ENCODE results near the gene LTA.

LTA gene

DNA sequence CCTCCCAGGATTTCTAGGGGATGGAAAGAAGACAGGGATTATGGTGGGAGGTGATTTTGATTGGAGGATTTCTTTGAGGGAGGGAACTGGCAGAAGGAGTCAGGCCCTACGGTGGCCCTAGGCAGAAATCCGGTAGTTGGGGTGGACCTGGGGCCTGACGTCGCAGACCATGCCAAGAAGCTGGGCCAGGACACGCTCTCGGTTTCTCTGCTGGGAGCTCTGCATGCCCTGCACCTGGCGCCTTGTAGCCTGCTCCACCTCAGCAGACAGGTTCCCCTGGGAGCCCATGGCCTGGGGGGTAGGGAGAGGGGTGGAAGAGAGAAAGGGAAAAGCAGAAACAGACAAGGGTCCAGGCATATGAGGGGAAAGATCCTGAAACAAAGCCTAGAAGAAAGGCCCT is 26.8 kb upstream of the LTA start:
- no peak for DNase-seq (ENCODE audit: low read depth)
- H3K4me3 ChIP-seq (ENCODE audit: low read depth, low read length), result no peak overlapping the region
- TF ChIP-seq, protein P1, sequence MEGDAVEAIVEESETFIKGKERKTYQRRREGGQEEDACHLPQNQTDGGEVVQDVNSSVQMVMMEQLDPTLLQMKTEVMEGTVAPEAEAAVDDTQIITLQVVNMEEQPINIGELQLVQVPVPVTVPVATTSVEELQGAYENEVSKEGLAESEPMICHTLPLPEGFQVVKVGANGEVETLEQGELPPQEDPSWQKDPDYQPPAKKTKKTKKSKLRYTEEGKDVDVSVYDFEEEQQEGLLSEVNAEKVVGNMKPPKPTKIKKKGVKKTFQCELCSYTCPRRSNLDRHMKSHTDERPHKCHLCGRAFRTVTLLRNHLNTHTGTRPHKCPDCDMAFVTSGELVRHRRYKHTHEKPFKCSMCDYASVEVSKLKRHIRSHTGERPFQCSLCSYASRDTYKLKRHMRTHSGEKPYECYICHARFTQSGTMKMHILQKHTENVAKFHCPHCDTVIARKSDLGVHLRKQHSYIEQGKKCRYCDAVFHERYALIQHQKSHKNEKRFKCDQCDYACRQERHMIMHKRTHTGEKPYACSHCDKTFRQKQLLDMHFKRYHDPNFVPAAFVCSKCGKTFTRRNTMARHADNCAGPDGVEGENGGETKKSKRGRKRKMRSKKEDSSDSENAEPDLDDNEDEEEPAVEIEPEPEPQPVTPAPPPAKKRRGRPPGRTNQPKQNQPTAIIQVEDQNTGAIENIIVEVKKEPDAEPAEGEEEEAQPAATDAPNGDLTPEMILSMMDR (IDR thresholded peaks at IDR 0.05; ENCODE audit: low read depth, low read length), result no peak
- TF ChIP-seq POLR2A (IDR thresholded peaks at IDR 0.05; ENCODE audit: extremely low read depth, insufficient read length) (no peak), MYC (IDR thresholded peaks at IDR 0.05; ENCODE audit: low read depth, low read length) (no peak)
- TF ChIP-seq, protein P2, sequence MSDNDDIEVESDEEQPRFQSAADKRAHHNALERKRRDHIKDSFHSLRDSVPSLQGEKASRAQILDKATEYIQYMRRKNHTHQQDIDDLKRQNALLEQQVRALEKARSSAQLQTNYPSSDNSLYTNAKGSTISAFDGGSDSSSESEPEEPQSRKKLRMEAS (IDR thresholded peaks at IDR 0.05; ENCODE audit: low read depth, low read length), result no peak

DNA sequence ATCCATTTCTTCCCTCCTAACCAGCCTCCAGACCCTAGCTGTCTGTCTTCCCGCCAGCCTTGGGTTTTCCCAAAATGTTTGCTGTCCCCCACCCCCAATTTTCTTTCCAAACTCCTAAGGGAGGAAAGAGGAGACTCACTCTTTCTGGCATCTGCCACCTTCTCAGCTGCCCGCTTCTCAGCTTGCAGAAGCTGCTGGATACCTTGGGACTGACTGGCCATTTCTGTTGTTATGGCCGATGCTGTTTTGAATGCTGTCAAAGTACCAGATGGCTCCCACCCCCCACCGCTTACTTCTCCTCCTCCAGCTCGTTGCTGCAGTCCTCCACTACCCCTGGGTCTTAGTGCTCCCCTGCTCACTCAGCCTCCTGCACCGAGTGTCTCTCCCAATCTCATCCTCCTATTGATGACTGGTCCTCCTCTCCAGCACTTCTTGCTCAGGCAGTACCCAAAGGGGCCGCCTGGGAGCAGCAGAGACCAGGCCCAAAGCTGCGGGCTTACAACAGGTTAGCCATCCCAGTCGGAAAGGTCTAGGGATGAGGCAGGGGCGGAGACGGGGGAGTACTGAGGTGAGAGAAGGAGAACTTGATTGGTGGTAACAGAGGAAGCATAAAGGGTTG is 25.6 kb upstream of the LTA start, which contains the start of gene ATP6V1G2:
ATP6V1G2 (minus strand) TSS at position 270 of the 619 bp plus-strand sequence; CDS start at position 221, 49 bp downstream.
- no peak; the same call in none of the 2 replicates for TF ChIP-seq MYC (IDR thresholded peaks at IDR 0.05; ENCODE audit: low read depth, low read length)
- TF ChIP-seq, protein P1 (IDR thresholded peaks at IDR 0.05; ENCODE audit: low read depth, low read length), result peak; percentile 98
- peak; percentile 94 for DNase-seq (ENCODE audit: low read depth)
- peak within 1 kb of the TSS; percentile 56 for H3K4me3 ChIP-seq (ENCODE audit: low read depth, low read length)

DNA sequence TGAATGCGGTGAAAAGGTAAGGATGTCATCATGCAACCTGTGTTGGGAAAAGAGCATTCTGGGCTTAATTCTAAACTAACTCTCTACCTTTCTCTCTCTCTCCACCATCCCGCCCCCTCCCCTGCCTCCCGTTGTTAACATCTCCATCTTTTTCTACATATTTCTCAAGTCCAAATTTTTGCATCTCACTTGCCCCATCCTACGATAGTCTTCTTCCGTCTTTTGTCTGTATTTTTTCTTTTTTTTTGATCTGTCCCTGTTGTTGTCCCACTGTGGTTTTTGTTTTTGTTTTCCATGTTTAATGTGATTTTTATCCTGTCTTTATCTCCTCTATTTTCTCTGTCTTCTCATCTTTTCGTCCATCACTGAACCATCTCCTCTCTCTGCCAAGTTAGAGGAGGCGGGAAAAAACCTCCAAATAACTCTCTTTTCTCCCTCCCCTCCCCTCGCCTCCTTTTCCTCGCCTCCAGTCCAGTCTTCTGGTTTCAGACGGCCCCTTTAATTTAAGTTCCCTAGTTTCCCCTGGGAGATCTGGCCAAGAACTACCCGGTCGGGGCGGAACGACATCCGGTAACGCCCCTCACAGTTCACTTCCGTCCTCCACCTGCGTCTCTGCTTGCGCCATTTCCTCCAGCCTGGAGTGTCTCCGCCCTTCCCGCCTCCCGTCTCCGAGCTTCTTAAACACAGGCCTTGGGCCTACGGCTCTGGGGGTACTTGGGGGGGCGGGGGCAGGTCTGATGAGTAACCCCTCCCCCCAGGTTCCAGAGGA is 24.9 kb upstream of the LTA start, which contains the start of gene NFKBIL1:
NFKBIL1 (plus strand) TSS at position 651 of the 769 bp plus-strand sequence; CDS start at position 738, 87 bp downstream.
- DNase-seq (ENCODE audit: low read depth), result peak; percentile 100
- TF ChIP-seq POLR2A (IDR thresholded peaks at IDR 0.05; ENCODE audit: extremely low read depth, insufficient read length) (peak; percentile 28), MYC (IDR thresholded peaks at IDR 0.05; ENCODE audit: low read depth, low read length) (peak; percentile 74)
- TF ChIP-seq, protein P2 (IDR thresholded peaks at IDR 0.05; ENCODE audit: low read depth, low read length), result no peak; the same call in 1 of the 2 replicates
- H3K4me3 ChIP-seq (ENCODE audit: low read depth, low read length), result peak within 1 kb of the TSS; percentile 65

DNA sequence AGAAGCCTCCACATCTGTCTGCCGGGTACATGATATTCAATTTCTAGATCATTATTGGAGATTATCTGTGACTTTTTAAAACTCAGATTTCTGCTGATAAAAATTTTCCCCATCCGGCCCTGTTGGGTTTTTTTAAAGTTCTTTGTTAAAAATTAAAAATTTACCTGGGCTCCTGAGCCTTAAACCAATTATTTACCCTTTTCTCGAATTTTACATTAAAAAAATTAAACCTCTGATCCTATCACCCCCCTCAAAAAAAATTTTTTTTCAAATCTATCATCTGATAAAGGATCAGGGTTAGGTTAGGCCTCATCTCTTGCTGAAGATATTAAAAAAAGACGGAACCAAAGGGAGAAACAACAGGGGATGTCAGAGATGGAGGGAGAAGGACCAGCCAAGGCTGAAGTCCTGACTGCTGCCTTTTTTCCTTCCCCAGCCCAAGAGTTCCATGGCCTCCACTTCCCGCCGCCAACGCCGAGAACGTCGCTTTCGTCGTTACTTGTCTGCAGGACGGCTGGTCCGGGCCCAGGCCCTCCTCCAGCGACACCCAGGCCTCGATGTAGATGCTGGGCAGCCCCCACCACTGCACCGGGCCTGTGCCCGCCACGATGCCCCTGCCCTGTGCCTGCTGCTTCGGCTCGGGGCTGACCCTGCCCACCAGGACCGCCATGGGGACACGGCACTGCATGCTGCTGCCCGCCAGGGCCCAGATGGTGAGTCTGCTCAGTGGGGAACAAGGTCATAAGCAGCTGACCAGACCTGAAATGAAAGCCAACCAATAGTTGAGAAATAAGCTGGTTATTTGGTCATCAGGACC is 24.2 kb upstream of the LTA start:
- peak; percentile 49 for DNase-seq (ENCODE audit: low read depth)
- TF ChIP-seq, protein P1 (IDR thresholded peaks at IDR 0.05; ENCODE audit: low read depth, low read length), result no peak
- TF ChIP-seq POLR2A (IDR thresholded peaks at IDR 0.05; ENCODE audit: extremely low read depth, insufficient read length) (no peak), MYC (IDR thresholded peaks at IDR 0.05; ENCODE audit: low read depth, low read length) (no peak)
- TF ChIP-seq, protein P2 (IDR thresholded peaks at IDR 0.05; ENCODE audit: low read depth, low read length), result no peak

DNA sequence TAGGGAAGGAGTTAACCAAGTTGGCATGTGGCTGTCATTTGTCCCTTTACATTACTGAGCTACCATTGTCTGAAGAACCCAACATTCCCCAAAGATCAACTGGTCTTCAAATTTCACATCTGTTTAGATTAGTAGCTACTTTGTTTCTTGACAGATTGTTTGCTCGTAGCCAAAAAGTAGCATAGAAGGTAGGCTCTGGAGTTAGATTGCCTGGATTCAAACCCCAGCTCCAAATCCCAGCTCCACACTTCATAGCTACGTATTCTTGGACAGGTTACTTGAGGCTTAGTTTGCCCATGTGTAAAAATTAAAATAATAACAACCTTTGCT is 23.6 kb upstream of the LTA start:
- DNase-seq (ENCODE audit: low read depth), result no peak
- TF ChIP-seq, protein P2 (IDR thresholded peaks at IDR 0.05; ENCODE audit: low read depth, low read length), result no peak
- TF ChIP-seq POLR2A (IDR thresholded peaks at IDR 0.05; ENCODE audit: extremely low read depth, insufficient read length) (no peak), MYC (IDR thresholded peaks at IDR 0.05; ENCODE audit: low read depth, low read length) (no peak)
- TF ChIP-seq, protein P1 (IDR thresholded peaks at IDR 0.05; ENCODE audit: low read depth, low read length), result no peak
- peak overlapping the region; percentile 65 for H3K4me3 ChIP-seq (ENCODE audit: low read depth, low read length)

More for the DNA sequence above, 24.2 kb upstream of the LTA start:
- H3K4me3 ChIP-seq (ENCODE audit: low read depth, low read length), result peak overlapping the region; percentile 65

Measured in NB4 (cell line).